BE2C (cell line): ENCODE data around the gene COL3A1. TPM values are rescaled to one million over a fixed set of nuclear protein-coding genes. Genes with fewer than 3 reads are reported as not detected.

Experiments used
- DNase-seq: peaks from one replicate; pipeline ENCODE4 v3.0.0-alpha.2; 2020
- H3K27me3 ChIP-seq: fragments of 250-450 bp; sonication (Bioruptor Pico); 2 replicates; pipeline ENCODE4 v1.5.1; 2020; ENCODE audit warnings: mild to moderate bottlenecking
- H3K36me3 ChIP-seq: fragments of 250-450 bp; sonication (Bioruptor Pico); 2 replicates; pipeline ENCODE4 v1.5.1; 2020; ENCODE audit warnings: mild to moderate bottlenecking
- H3K4me1 ChIP-seq: fragments of 250-450 bp; sonication (Bioruptor Pico); 2 replicates; pipeline ENCODE4 v1.5.1; 2020
- H3K4me3 ChIP-seq: 2 replicates; pipeline ENCODE4 v1.5.1; 2011; ENCODE audit warnings: low read depth, low read length
- H3K9me3 ChIP-seq: fragments of 250-450 bp; sonication (Bioruptor Pico); 2 replicates; pipeline ENCODE4 v1.5.1; 2020
- CTCF ChIP-seq: IDR thresholded peaks from 2 replicates; pipeline ENCODE4 v1.5.1; 2012; ENCODE audit warnings: mild to moderate bottlenecking, low read depth, low read length
- polyA plus RNA-seq: library from polyadenylated mRNA; unstranded; fragments of >200 nt; gene quantifications from one replicate; pipeline ENCODE4 v1.2.1, GENCODE V29; 2012; ENCODE audit warnings: low read depth, missing spikeins; ENCODE audit not compliant: insufficient read length, insufficient read depth

COL3A1 gene
- polyA plus RNA-seq, result 3.4 TPM

DNA sequence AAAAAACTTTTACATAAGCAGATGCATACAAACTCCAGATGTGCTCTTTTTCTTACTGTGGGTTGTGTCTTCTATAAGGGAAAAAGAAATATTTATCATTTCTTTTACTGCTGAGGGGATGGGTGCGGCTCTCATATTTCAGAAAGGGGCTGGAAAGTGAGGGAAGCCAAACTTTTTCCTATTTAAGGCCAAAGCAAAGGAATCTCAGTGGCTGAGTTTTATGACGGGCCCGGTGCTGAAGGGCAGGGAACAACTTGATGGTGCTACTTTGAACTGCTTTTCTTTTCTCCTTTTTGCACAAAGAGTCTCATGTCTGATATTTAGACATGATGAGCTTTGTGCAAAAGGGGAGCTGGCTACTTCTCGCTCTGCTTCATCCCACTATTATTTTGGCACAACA, at the start of gene COL3A1:
Gene COL3A1, plus strand, starts transcription at position 210 of the 400 bp plus-strand sequence. Its CDS starts 117 bp downstream, at position 327.
- no peaks in the 10 kb centered on the region for H3K9me3 ChIP-seq
- H3K4me3 ChIP-seq, result no peak within 1 kb of the TSS
- no peak for TF ChIP-seq CTCF
- H3K27me3 ChIP-seq, result no peaks in the 10 kb centered on the region
- DNase-seq, result no peak
- no peaks in the 10 kb centered on the region for H3K4me1 ChIP-seq
- no peaks in the 10 kb centered on the region for H3K36me3 ChIP-seq

DNA sequence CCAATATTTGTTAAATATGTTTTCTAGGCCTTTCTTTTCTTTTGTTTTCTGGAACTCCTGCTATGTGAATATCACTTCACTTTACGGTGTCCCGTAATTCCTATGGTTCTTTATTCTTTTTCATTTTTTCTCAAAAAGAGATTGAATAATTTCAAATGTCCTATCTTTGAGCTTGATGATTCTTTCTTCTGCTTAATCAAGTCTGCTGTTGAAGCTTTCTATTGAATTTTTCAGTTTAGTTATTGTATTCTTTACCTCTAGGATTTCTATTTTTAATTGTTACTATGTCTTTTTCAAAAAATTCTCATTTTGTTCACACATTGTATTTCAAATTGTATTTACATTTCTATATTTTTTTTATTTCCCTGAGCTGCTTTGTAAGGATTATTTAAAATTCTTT, 45.5 kb upstream of the COL3A1 start:
- no peaks in the 10 kb centered on the region for H3K36me3 ChIP-seq
- TF ChIP-seq CTCF, result no peak
- no peak overlapping the region for H3K4me3 ChIP-seq
- no peak for DNase-seq
- H3K27me3 ChIP-seq, result no peaks in the 10 kb centered on the region
- no peaks in the 10 kb centered on the region for H3K4me1 ChIP-seq
- H3K9me3 ChIP-seq, result no peaks in the 10 kb centered on the region

DNA sequence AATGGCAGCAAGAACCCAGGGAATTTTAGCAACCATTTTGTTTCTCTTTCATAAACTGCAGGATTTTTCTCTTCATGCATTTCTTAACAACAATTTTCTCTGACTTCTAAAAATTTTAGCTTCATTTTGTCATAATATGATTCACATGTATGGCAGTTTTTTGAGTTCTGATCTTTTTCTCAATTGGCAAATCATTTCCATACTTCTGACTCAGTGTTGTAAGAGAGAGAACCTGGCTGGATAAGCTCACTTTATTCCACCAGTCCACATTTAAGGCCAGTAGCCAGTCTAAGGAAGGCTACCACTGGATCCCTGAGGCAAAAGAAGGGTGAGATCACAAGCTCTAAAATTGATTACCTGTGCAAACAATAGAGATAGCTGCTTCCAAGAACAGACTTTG, 42.8 kb upstream of the COL3A1 start:
- Histone ChIP-seq H3K27me3 (no peaks in the 10 kb centered on the region), H3K9me3 (no peaks in the 10 kb centered on the region), H3K36me3 (no peaks in the 10 kb centered on the region), H3K4me1 (no peaks in the 10 kb centered on the region), H3K4me3 (no peak overlapping the region)
- TF ChIP-seq CTCF, result no peak
- DNase-seq, result no peak

GRCh38 chr2:188937228-188938220, 36.6 kb upstream of the COL3A1 start:
- Histone ChIP-seq H3K4me1 (no peaks in the 10 kb centered on the region), H3K9me3 (no peaks in the 10 kb centered on the region), H3K4me3 (no peak overlapping the region), H3K27me3 (no peaks in the 10 kb centered on the region), H3K36me3 (no peaks in the 10 kb centered on the region)
- no peak for TF ChIP-seq CTCF
- DNase-seq, result no peak

DNA sequence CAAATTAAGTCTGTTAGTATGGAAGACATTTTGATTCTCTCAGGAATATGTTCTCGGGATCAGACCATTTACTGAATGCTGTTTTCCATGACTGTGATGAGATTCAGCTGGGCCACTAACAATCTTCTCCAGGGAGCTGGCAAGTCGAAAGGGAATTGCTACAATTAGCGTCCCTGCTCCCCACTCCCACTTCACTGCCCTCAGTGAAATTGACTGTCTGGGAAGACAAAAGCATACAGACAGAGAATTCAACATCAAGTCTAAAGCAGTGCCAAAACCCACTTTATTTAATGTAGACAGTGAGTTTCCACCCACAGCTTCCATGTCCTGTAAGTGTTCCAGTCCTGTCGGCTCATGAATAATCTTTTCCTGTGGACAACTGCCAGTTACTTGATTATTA, 34.0 kb upstream of the COL3A1 start:
- no peak for DNase-seq
- H3K9me3 ChIP-seq, result no peaks in the 10 kb centered on the region
- no peaks in the 10 kb centered on the region for H3K27me3 ChIP-seq
- no peaks in the 10 kb centered on the region for H3K36me3 ChIP-seq
- H3K4me3 ChIP-seq, result no peak overlapping the region
- H3K4me1 ChIP-seq, result no peaks in the 10 kb centered on the region
- no peak for TF ChIP-seq CTCF

DNA sequence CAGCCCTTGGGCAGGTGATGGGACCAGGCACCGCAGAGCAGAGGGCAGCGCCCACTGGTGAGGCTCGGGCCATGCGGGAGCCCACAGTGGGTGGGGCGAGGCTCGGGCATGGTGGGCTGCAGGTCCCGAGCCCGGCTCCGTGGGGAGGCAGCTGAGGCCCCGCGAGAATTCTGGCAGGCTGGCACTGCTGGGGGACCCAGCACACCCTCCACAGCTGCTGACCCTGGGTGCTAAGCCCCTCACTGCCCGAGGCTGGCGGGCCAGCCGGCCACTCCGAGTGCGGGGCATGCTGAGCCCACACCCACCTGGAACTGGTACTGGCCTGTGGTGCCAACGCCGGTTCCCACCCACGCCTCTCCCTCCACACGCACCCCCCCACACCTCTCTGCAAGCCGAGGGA, 29.7 kb upstream of the COL3A1 start:
- no peaks in the 10 kb centered on the region for H3K4me1 ChIP-seq
- H3K4me3 ChIP-seq, result no peak overlapping the region
- no peak for TF ChIP-seq CTCF
- H3K27me3 ChIP-seq, result no peaks in the 10 kb centered on the region
- no peaks in the 10 kb centered on the region for H3K36me3 ChIP-seq
- no peaks in the 10 kb centered on the region for H3K9me3 ChIP-seq
- no peak for DNase-seq
